Liver (tissue), 9 donors: ENCODE data around the gene HYLS1. TPM values are rescaled to one million over a fixed set of nuclear protein-coding genes. Genes with fewer than 3 reads are reported as not detected.

Experiments
- DNase-seq: peaks from one replicate; pipeline ENCODE4 v3.0.0-alpha.2; 2017; ENCODE audit warnings: low spot score
- H3K27ac ChIP-seq, 2 donors: one replicate each; pipeline ENCODE4 v1.7.0; 2013; ENCODE audit warnings: inconsistent platforms in 2 of 2, low read length in 2 of 2, control low read depth in 1 of 2, low read depth in 1 of 2, mild to moderate bottlenecking in 1 of 2
- H3K27me3 ChIP-seq, 4 donors: one replicate each; pipeline versions ENCODE4 v1.6.1 to v1.7.0; 2013; ENCODE audit warnings: low read length in 3 of 4, inconsistent platforms in 1 of 4, mild to moderate bottlenecking in 1 of 4, moderate library complexity in 1 of 4; ENCODE audit not compliant: control insufficient read depth in 4 of 4, insufficient read depth in 4 of 4
- H3K36me3 ChIP-seq, 4 donors: one replicate each; pipeline versions ENCODE4 v1.6.1 to v1.7.0; 2013; ENCODE audit warnings: low read length in 3 of 4, mild to moderate bottlenecking in 3 of 4, low read depth in 1 of 4, moderate library complexity in 1 of 4; ENCODE audit not compliant: control insufficient read depth in 4 of 4, insufficient read depth in 3 of 4
- H3K4me1 ChIP-seq, 4 donors: one replicate each; pipeline versions ENCODE4 v1.6.1 to v1.7.0; 2013; ENCODE audit warnings: low read length in 3 of 4, mild to moderate bottlenecking in 3 of 4, moderate library complexity in 1 of 4; ENCODE audit not compliant: control insufficient read depth in 4 of 4, insufficient read depth in 4 of 4
- H3K4me3 ChIP-seq, 3 donors: one replicate each; pipeline versions ENCODE4 v1.6.1 to v1.7.0; 2013; ENCODE audit warnings: low read length in 3 of 3, control low read depth in 1 of 3, low read depth in 1 of 3, mild to moderate bottlenecking in 1 of 3
- H3K9ac ChIP-seq, 2 donors: one replicate each; pipeline ENCODE4 v1.7.0; 2013; ENCODE audit warnings: low read length in 2 of 2, mild to moderate bottlenecking in 2 of 2, moderate library complexity in 2 of 2, control low read depth in 1 of 2, low read depth in 1 of 2
- H3K9me3 ChIP-seq, 4 donors: one replicate each; pipeline versions ENCODE4 v1.6.1 to v1.7.0; 2013; ENCODE audit warnings: low read length in 3 of 4; ENCODE audit not compliant: control insufficient read depth in 4 of 4
- FOXA1 ChIP-seq: IDR thresholded peaks from 2 replicates; pipeline ENCODE4 v1.6.1; 2016; ENCODE audit warnings: antibody characterized with exemption
- FOXA2 ChIP-seq: IDR thresholded peaks from 2 replicates; pipeline ENCODE4 v1.6.1; 2016; ENCODE audit warnings: antibody characterized with exemption
- HNF4A ChIP-seq, 2 donors: conservative IDR thresholded peaks; 2 replicates each; pipeline ENCODE4 v1.6.1; 2016; ENCODE audit warnings: antibody characterized with exemption in 2 of 2, mild to moderate bottlenecking in 2 of 2
- HNF4G ChIP-seq: IDR thresholded peaks from 2 replicates; pipeline ENCODE4 v1.6.1; 2016; ENCODE audit warnings: antibody characterized with exemption
- JUND ChIP-seq, 2 donors: IDR thresholded peaks; 2 replicates each; pipeline ENCODE4 v1.6.1; 2016; ENCODE audit warnings: antibody characterized with exemption in 2 of 2
- NR2F2 ChIP-seq: IDR thresholded peaks from 2 replicates; pipeline ENCODE4 v1.6.1; 2016; ENCODE audit warnings: antibody characterized with exemption
- RAD21 ChIP-seq, 2 donors: IDR thresholded peaks; 2 replicates each; pipeline ENCODE4 v1.6.1; 2016; ENCODE audit warnings: antibody characterized with exemption in 2 of 2, mild to moderate bottlenecking in 2 of 2
- RXRA ChIP-seq, 2 donors: IDR thresholded peaks; 2 replicates each; pipeline ENCODE4 v1.6.1; 2017 to 2018; ENCODE audit warnings: antibody characterized with exemption in 2 of 2, mild to moderate bottlenecking in 1 of 2
- SP1 ChIP-seq: IDR thresholded peaks from 2 replicates; pipeline ENCODE4 v1.6.1; 2018; ENCODE audit warnings: antibody characterized with exemption, mild to moderate bottlenecking
- YY1 ChIP-seq: IDR thresholded peaks from 2 replicates; pipeline ENCODE4 v1.6.1; 2016; ENCODE audit warnings: antibody characterized with exemption, mild to moderate bottlenecking
- WGBS: extraction: QIAGEN DNeasy Blood & Tissue Kit; methylation state at CpG from one replicate; pipeline ENCODE4 v1.1.7; 2013; 5-methylcytosine and 5-hydroxymethylcytosine counted together
- polyA plus RNA-seq, 2 donors: library from polyadenylated mRNA; stranded (reverse) in 1 of 2; unstranded in 1 of 2; fragments of 200-250 nt in 1 of 2; fragments of >200 nt in 1 of 2; fragmentation: Nextera tagmentation in 1 of 2; extraction: Ambion mirVana in 1 of 2; gene quantifications; one replicate each; pipeline versions ENCODE4 v1.2.1 to v1.2.3, GENCODE V29; 2013 to 2015
- total RNA-seq, 2 donors: library from RNA; depleted of rRNA; stranded (reverse); fragments of >200 nt; gene quantifications; one replicate each; pipeline ENCODE4 v1.2.3, GENCODE V29; 2014
- TF ChIP-seq, protein P1 (sequence below): IDR thresholded peaks from 2 replicates; pipeline ENCODE4 v1.6.1; 2016; ENCODE audit warnings: antibody characterized with exemption
- TF ChIP-seq, protein P2 (sequence below): fragments of 150-350 bp; IDR thresholded peaks from 2 replicates; pipeline ENCODE4 v1.5.1; 2017; ENCODE audit warnings: improper control_type of control experiment, low read depth, low read length; ENCODE audit not compliant: missing input control
- TF ChIP-seq, protein P3 (sequence below): IDR thresholded peaks from 2 replicates; pipeline ENCODE4 v1.6.1; 2016; ENCODE audit warnings: antibody characterized with exemption
- TF ChIP-seq, protein P4 (sequence below): IDR thresholded peaks from 2 replicates; pipeline ENCODE4 v1.6.1; 2016; ENCODE audit warnings: antibody characterized with exemption, mild to moderate bottlenecking
- TF ChIP-seq, protein P5 (sequence below): IDR thresholded peaks from 2 replicates; pipeline ENCODE4 v1.6.1; 2016; ENCODE audit warnings: antibody characterized with exemption
- donor health status: healthy.
- donor health status: healthy.
- donor health status: healthy.
- donor health status: healthy.
- donor health status: healthy.

Gene HYLS1
- total and polyA plus RNA-seq, 4 donors, result 1.9 to 4.9 (median 3.7) TPM

DNA sequence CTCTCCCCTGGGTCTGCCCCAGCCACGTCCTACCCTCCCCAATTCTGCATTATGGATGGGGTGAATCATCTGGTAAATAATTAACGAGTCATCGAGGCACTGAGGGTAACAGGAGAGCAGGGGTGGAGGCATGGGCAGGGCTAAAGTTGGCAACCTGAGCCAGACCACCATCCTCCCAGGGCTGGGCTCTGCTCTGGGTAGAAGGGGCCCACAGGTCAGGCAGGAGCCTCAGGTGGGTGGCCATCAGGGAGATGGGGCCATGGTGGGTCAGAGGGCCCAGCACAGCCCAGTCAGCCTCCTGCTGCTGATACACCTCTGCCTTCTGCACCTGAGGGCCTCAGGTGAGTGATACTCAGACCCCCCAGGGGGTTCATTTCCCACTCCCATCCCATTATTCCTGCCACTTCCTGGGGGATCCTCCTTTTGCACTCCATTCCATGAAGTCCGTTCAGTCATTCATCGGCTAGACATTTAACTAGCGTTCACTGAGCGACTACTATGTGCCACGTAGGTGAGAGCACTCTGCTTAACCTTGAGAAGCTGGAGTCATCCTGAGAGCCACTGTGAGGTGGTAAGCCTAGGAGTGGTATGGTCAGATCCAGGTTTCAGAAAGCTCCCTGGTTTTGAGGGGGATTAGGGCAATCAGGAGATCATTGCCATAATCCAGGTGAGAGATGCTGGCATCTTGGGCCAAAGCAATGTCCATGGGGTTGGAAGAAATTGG is 58.5 kb downstream of the HYLS1 start, which contains the start of gene VSIG10L2 (continued):
- TF ChIP-seq SP1 (no peak), HNF4G (no peak)
- TF ChIP-seq, protein P1, sequence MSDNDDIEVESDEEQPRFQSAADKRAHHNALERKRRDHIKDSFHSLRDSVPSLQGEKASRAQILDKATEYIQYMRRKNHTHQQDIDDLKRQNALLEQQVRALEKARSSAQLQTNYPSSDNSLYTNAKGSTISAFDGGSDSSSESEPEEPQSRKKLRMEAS, result no peak

DNA sequence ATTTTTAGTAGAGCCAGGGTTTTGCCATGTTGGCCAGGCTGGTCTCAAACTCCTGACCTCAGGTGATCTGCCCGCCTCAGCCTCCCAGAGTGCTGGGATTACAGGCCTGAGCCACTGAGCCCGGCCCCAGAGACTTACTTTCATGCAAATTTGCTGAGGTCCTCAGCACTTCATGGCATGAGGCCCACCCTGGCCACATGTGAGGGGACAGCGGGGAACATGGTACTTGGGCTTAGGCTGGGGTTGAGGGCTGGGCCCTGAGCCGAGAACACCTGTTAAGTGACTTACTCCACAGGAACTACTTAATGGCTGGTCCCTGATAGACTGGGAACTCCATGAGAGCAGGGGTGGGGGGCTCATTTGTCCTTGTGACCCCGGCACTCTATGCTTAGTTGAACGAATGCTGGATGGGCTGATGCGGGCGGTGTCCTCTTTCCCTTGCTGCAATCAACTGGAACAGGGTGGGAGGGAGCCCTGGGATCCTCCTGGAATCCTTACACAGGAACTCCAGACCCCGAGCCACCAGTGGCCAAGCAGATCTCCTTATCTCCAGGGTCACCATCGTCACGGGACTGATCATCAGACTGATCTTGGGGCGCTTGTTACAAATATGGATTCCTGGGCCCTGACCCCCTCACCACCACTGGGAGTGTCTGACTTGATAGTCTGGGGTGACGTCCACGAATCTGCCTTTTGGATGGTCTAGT is 59.4 kb downstream of the HYLS1 start:
- H3K9ac ChIP-seq, result no peak overlapping the region
- TF ChIP-seq YY1, result no peak
- TF ChIP-seq, protein P2, sequence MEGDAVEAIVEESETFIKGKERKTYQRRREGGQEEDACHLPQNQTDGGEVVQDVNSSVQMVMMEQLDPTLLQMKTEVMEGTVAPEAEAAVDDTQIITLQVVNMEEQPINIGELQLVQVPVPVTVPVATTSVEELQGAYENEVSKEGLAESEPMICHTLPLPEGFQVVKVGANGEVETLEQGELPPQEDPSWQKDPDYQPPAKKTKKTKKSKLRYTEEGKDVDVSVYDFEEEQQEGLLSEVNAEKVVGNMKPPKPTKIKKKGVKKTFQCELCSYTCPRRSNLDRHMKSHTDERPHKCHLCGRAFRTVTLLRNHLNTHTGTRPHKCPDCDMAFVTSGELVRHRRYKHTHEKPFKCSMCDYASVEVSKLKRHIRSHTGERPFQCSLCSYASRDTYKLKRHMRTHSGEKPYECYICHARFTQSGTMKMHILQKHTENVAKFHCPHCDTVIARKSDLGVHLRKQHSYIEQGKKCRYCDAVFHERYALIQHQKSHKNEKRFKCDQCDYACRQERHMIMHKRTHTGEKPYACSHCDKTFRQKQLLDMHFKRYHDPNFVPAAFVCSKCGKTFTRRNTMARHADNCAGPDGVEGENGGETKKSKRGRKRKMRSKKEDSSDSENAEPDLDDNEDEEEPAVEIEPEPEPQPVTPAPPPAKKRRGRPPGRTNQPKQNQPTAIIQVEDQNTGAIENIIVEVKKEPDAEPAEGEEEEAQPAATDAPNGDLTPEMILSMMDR, result no peak
- no peak for TF ChIP-seq HNF4A (conservative IDR thresholded peaks at IDR 0.05)
- TF ChIP-seq RAD21 (IDR thresholded peaks at IDR 0.05), result no peak
- TF ChIP-seq NR2F2, result no peak
- TF ChIP-seq FOXA2, result no peak
- H3K36me3 ChIP-seq, result no peaks in the 10 kb centered on the region
- H3K4me3 ChIP-seq, result no peak overlapping the region
- peak; percentile 25 for DNase-seq
- no peak overlapping the region for H3K27ac ChIP-seq
- WGBS, result 95% methylated on average over 14 of the region's 14 CpGs
- H3K9me3 ChIP-seq, result no peaks in the 10 kb centered on the region
- peaks cover 0 to 5% (median 1%) of the 10 kb centered on the region in 4 donors for H3K4me1 ChIP-seq
- H3K27me3 ChIP-seq, result no peaks in the 10 kb centered on the region

DNA sequence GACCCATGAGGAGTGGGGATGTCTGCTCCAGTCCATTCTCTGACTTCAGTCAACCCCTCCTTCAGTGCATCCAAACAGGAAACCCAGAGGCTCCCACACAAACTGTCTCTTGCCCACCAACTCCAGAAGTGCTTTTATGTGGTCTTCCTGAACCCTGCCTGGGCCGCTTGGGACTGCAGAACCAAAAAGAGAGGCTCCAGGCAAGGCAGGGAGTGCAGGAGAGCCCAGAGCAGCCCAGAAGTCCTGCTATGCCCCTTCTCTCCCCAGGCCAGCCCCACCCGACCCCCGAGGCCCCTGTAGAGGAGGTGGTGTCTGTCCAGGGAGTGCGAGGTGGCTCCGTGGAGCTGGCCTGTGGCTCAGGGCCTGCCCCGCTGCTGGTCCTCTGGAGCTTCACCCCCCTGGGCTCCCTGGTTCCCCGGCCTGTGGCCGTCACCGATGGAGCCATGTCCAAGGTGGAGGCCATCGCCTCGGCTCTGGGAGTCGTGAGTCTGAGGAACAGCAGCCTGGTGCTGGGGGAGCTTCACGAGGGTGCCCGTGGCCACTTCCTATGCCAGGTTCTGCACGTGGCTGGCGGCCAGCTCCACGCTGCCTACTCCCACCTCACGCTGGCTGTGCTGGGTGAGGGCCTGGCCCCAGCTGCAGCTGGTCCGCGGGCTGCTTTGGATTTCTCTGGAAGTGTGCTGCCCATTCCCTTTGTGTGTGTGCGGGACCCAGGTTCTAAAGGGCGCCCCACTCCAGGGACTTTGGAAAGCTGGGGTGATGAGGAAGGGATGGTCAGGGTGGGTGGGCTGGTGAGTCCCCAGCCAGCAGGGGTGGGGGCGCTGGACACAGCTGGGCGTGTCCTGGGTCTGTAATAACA is 60.2 kb downstream of the HYLS1 start:
- TF ChIP-seq SP1 (no peak), FOXA1 (no peak), RXRA (IDR thresholded peaks at IDR 0.05) (no peak), JUND (IDR thresholded peaks at IDR 0.05) (no peak), YY1 (no peak), HNF4G (no peak), FOXA2 (no peak), NR2F2 (no peak)
- TF ChIP-seq, protein P3, sequence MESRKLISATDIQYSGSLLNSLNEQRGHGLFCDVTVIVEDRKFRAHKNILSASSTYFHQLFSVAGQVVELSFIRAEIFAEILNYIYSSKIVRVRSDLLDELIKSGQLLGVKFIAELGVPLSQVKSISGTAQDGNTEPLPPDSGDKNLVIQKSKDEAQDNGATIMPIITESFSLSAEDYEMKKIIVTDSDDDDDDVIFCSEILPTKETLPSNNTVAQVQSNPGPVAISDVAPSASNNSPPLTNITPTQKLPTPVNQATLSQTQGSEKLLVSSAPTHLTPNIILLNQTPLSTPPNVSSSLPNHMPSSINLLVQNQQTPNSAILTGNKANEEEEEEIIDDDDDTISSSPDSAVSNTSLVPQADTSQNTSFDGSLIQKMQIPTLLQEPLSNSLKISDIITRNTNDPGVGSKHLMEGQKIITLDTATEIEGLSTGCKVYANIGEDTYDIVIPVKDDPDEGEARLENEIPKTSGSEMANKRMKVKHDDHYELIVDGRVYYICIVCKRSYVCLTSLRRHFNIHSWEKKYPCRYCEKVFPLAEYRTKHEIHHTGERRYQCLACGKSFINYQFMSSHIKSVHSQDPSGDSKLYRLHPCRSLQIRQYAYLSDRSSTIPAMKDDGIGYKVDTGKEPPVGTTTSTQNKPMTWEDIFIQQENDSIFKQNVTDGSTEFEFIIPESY, result no peak
- TF ChIP-seq, protein P4, sequence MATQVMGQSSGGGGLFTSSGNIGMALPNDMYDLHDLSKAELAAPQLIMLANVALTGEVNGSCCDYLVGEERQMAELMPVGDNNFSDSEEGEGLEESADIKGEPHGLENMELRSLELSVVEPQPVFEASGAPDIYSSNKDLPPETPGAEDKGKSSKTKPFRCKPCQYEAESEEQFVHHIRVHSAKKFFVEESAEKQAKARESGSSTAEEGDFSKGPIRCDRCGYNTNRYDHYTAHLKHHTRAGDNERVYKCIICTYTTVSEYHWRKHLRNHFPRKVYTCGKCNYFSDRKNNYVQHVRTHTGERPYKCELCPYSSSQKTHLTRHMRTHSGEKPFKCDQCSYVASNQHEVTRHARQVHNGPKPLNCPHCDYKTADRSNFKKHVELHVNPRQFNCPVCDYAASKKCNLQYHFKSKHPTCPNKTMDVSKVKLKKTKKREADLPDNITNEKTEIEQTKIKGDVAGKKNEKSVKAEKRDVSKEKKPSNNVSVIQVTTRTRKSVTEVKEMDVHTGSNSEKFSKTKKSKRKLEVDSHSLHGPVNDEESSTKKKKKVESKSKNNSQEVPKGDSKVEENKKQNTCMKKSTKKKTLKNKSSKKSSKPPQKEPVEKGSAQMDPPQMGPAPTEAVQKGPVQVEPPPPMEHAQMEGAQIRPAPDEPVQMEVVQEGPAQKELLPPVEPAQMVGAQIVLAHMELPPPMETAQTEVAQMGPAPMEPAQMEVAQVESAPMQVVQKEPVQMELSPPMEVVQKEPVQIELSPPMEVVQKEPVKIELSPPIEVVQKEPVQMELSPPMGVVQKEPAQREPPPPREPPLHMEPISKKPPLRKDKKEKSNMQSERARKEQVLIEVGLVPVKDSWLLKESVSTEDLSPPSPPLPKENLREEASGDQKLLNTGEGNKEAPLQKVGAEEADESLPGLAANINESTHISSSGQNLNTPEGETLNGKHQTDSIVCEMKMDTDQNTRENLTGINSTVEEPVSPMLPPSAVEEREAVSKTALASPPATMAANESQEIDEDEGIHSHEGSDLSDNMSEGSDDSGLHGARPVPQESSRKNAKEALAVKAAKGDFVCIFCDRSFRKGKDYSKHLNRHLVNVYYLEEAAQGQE, result no peak
- TF ChIP-seq, protein P5, sequence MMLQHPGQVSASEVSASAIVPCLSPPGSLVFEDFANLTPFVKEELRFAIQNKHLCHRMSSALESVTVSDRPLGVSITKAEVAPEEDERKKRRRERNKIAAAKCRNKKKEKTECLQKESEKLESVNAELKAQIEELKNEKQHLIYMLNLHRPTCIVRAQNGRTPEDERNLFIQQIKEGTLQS, result no peak
- peak; percentile 27 for DNase-seq
- H3K27me3 ChIP-seq, result no peaks in the 10 kb centered on the region
- H3K9ac ChIP-seq, result no peak overlapping the region
- H3K4me1 ChIP-seq, result no peaks in the 10 kb centered on the region
- H3K4me3 ChIP-seq, result no peak overlapping the region
- H3K9me3 ChIP-seq, result no peaks in the 10 kb centered on the region
- H3K27ac ChIP-seq, result no peak overlapping the region
- 92% methylated on average over 24 of the region's 24 CpGs for WGBS
- H3K36me3 ChIP-seq, result no peaks in the 10 kb centered on the region
